MCF 10A (cell line): Measurements from ENCODE around the gene ERC2. TPM values are rescaled to one million over a fixed set of nuclear protein-coding genes. Genes with fewer than 3 reads are reported as not detected.

Experiments
- BruUV-seq: library from RNA; stranded (reverse); fragments of 400-500 nt; replicated peaks from 2 replicates; lab custom pipeline; 2021; lab: Mats Ljungman, UMichigan
- CTCF ChIA-PET: fragments of 300-600 bp; sonication (Branson Sonifier 250); formaldehyde crosslinking; extraction: SDS; loops from one replicate; lab custom pipeline; 2021; ENCODE audit warnings: antibody characterized with exemption, inconsistent platforms; lab: Yijun Ruan, JAX
- POLR2A ChIA-PET: fragments of 300-600, 350-650 bp; sonication (Branson Sonifier 250); formaldehyde crosslinking; extraction: SDS; loops from one replicate; lab custom pipeline; 2020; ENCODE audit warnings: antibody characterized with exemption, inconsistent platforms; lab: Yijun Ruan, JAX
- DNase-seq: peaks from one replicate; pipeline ENCODE4 v3.0.0-alpha.2; 2018; ENCODE audit not compliant: unreplicated experiment
- H3K27ac Mint-ChIP-seq: one replicate; pipeline ENCODE4 v1.8.0; 2022; ENCODE audit warnings: mild to moderate bottlenecking, low read depth, mixed read lengths; ENCODE audit not compliant: unreplicated experiment
- H3K27me3 Mint-ChIP-seq: one replicate; pipeline ENCODE4 v1.8.0; 2022; ENCODE audit warnings: mixed read lengths; ENCODE audit not compliant: insufficient read depth, unreplicated experiment
- H3K36me3 Mint-ChIP-seq: one replicate; pipeline ENCODE4 v1.8.0; 2022; ENCODE audit warnings: mild to moderate bottlenecking, moderate library complexity, mixed read lengths; ENCODE audit not compliant: insufficient read depth, unreplicated experiment
- H3K4me1 Mint-ChIP-seq: one replicate; pipeline ENCODE4 v1.8.0; 2022; ENCODE audit warnings: mixed read lengths; ENCODE audit not compliant: insufficient read depth, unreplicated experiment
- H3K4me3 Mint-ChIP-seq: one replicate; pipeline ENCODE4 v1.8.0; 2022; ENCODE audit warnings: mild to moderate bottlenecking, moderate library complexity, mixed read lengths; ENCODE audit not compliant: unreplicated experiment
- H3K9me3 Mint-ChIP-seq: one replicate; pipeline ENCODE4 v1.8.0; 2022; ENCODE audit warnings: mixed read lengths; ENCODE audit not compliant: unreplicated experiment
- intact Hi-C: fragments of 100-400 bp; cut with micrococcal nuclease; formaldehyde crosslinking; loops from 2 replicates; pipeline ENCODE4 v1.14.1; 2022
- total RNA-seq: library from RNA; stranded (reverse); gene quantifications from 2 replicates; pipeline ENCODE4 v1.2.3, GENCODE V29; 2022
- TF ChIP-seq, protein P1 (sequence below): fragments of 200-600 bp; IDR thresholded peaks from one replicate; pipeline ENCODE4 v1.8.0; 2022; ENCODE audit warnings: antibody characterized with exemption, mild to moderate bottlenecking; ENCODE audit not compliant: unreplicated experiment

ERC2 gene
- total RNA-seq, 1 experiment from 2014 or later: 0.42 TPM

DNA sequence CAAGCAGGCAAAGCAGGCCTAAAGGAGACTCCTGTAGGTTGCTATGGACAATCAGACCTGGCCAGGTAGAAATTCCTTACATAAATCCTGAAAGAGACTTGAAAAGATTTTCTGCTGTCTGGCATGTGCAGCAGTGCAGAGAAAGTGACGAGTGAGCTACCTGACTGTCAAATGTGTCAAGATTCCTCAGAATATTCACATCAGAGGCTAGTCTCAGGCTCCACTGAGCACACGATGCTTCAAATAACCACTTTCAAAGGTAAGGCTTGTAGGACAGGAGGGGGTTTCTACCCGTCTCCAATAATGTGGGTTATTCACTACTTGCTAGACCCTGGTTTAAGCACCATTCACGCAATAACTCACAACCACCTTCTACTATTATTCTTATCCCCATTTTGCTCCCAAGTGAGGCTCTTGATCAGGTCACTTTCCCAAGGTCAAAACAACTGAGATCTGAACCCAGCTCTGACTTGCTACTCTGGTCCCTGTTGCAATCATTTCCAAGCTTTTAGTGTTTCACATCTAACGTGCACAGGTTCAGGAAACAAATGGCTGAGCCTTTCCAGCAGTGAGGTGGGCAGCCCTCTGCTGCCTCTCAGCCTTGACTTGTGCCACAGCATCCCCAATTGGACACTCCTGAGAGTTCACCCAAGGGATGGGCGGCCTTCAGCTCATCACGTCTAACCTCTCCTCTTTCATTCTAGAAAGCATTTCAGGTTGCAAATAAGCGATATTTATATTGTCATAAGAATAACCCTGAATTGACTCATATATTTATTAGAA lies 651.3 kb downstream of the ERC2 start:
- Mint-ChIP-seq H3K27me3 (no peaks in the 10 kb centered on the region), H3K27ac (no peak overlapping the region), H3K4me1 (peaks cover 7% of the 10 kb centered on the region), H3K36me3 (no peaks in the 10 kb centered on the region), H3K4me3 (no peak overlapping the region), H3K9me3 (no peaks in the 10 kb centered on the region)
- BruUV-seq: no TSS peak
- POLR2A ChIA-PET: no interaction called here
- CTCF ChIA-PET: interaction anchor here (0.8 kb wide), 1 partner anchor 96 kb away, joined by 4 read pairs; no protein-coding TSS in a partner anchor
- no peak for DNase-seq
- TF ChIP-seq, protein P1, sequence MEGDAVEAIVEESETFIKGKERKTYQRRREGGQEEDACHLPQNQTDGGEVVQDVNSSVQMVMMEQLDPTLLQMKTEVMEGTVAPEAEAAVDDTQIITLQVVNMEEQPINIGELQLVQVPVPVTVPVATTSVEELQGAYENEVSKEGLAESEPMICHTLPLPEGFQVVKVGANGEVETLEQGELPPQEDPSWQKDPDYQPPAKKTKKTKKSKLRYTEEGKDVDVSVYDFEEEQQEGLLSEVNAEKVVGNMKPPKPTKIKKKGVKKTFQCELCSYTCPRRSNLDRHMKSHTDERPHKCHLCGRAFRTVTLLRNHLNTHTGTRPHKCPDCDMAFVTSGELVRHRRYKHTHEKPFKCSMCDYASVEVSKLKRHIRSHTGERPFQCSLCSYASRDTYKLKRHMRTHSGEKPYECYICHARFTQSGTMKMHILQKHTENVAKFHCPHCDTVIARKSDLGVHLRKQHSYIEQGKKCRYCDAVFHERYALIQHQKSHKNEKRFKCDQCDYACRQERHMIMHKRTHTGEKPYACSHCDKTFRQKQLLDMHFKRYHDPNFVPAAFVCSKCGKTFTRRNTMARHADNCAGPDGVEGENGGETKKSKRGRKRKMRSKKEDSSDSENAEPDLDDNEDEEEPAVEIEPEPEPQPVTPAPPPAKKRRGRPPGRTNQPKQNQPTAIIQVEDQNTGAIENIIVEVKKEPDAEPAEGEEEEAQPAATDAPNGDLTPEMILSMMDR: no peak
- intact Hi-C loops: loop anchor here (5.0 kb wide), 1 partner anchor 435 kb away; no protein-coding TSS in a partner anchor

DNA sequence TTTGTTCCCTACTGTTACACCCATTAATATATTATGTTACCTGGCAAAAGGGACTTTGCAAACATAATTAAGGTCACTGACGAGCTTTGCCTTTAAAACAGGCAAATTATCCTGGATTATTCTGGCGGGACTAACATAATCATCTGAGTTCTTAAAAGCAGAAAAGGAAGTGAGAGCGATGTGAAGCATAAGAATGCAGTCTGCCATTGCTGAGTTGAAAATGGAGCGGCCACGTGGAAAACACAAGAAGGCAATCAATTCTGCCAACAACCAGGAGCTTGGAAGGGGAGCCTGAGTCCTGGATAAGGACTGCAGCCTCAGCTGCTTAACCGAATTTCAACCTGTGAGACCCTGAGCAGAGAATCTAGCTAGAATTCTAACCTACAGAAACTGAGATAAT lies 653.0 kb downstream of the ERC2 start:
- DNase-seq: no peak
- CTCF ChIA-PET: no interaction called here
- Mint-ChIP-seq H3K27ac (no peak overlapping the region), H3K27me3 (no peaks in the 10 kb centered on the region), H3K36me3 (no peaks in the 10 kb centered on the region), H3K4me1 (peaks cover 7% of the 10 kb centered on the region), H3K9me3 (no peaks in the 10 kb centered on the region), H3K4me3 (no peak overlapping the region)
- no TSS peak for BruUV-seq
- TF ChIP-seq, protein P1: no peak
- intact Hi-C loops: loop anchor here (5.0 kb wide), 1 partner anchor 437 kb away; no protein-coding TSS in a partner anchor
- POLR2A ChIA-PET: interaction anchor here (0.7 kb wide), 1 partner anchor 291 kb away, joined by 3 read pairs; no protein-coding TSS in a partner anchor

DNA sequence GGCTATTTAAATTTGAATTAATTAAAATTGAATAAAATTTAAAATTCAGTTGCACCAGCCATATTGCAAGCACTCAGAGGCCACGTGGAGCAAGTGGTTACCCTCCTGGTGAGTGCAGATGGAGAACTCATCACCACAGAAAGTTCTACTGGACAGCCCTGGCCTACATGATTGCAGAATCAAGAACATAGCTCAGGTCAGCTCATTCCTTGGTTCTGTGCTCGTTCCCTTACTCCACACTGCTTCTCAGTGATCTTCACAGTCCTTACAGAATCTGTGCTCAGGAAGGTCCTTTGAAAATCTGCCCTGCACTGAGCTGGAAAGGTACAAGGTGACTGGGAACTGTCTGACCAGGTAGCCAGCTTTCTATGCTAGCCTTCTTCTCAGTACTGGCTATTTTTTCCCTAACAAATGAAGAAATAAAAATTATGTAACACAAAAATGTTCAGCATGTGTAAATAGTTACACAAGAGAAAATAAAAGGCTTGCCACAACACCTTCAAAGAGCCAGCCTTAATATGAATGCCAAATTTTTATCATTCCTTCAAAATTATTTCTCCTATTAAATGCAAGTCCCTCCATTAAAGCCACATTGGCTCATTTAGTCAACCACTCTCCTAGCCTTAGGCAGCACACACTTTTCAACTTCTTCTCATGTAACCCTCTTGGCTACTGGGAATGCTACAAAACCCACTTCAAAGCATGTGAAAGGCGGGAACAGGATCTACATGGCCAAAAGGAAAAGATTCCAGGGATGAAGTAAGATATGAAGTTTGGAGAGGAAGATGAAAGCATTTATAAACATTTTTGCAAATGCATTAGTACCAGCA lies 654.8 kb downstream of the ERC2 start:
- intact Hi-C loops: no loop called here
- BruUV-seq: no TSS peak
- ChIA-PET CTCF (interaction anchor here (0.7 kb wide), 1 partner anchor 92 kb away, joined by 3 read pairs; no protein-coding TSS in a partner anchor), POLR2A (interaction anchor here (1.0 to 1.3 kb wide), 3 partner anchors 16 to 73 kb away, joined by 4 read pairs; no protein-coding TSS in a partner anchor)
- Mint-ChIP-seq H3K27ac (no peak overlapping the region), H3K27me3 (no peaks in the 10 kb centered on the region), H3K9me3 (no peaks in the 10 kb centered on the region), H3K4me3 (no peak overlapping the region), H3K36me3 (no peaks in the 10 kb centered on the region), H3K4me1 (peaks cover 7% of the 10 kb centered on the region)
- TF ChIP-seq, protein P1: no peak
- DNase-seq: peak; percentile 13
